Activated naive CD4-positive, alpha-beta T cell treated with anti-CD3 and anti-CD28 coated beads, Interleukin-2, amount 50 U/mL, for 24 hours (primary cell): ENCODE measurements around the gene WDR88.
"Not testable (repeated sequence)": the region's sequence is repeated elsewhere in the genome, so short reads cannot be mapped to it uniquely, and the experiment has no call there.

Source experiments
- H3K27ac Mint-ChIP-seq: one replicate; pipeline ENCODE4 v1.8.0; 2021; ENCODE audit warnings: mild to moderate bottlenecking, mixed read lengths
- H3K27me3 Mint-ChIP-seq: one replicate; pipeline ENCODE4 v1.8.0; 2021; ENCODE audit warnings: mixed read lengths
- H3K36me3 Mint-ChIP-seq: one replicate; pipeline ENCODE4 v1.8.0; 2021; ENCODE audit warnings: mixed read lengths
- H3K4me1 Mint-ChIP-seq: one replicate; pipeline ENCODE4 v1.8.0; 2021; ENCODE audit warnings: mixed read lengths
- H3K4me3 Mint-ChIP-seq: one replicate; pipeline ENCODE4 v1.8.0; 2021; ENCODE audit warnings: mild to moderate bottlenecking, mixed read lengths
- H3K9me3 Mint-ChIP-seq: one replicate; pipeline ENCODE4 v1.8.0; 2021; ENCODE audit warnings: mixed read lengths

The WDR88 gene

DNA sequence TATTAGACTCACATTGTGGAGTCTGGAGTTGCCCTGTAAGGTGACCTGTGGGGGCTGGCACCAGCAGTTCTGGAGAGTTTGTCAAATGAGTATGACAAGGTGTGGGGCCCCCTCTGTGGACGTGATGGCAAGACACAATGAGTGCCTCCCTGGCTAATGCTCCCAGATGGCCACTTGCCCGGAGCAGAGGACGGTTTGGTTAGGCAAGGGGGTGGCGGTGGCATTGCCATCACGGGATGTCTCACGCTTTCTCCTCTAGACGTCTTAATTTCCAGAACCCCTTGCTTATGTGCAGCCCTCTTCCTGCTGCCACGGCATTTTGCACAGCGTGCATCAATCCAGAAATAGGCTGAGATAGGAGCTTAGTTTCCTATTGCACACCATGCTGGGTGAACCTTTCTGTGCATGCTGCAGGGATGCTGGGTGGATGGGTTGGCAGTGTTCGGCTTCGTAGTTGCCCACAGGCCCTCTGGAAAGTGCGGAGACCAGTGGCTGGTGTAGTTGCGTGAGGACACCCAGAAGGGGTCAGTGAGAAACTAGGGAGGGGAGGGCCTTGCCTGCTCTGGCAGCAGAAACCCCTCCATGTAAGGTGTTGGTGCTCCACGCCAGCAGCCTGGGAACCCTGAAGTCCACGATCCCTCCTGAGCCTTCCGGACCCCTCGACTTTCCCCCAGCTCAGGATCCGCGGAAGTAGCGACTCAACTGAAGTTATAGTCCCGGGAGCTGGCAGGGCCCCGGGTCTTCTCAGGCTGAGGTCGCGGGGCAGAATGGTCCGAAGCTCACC, 44.2 kb downstream of the WDR88 start:
- H3K4me1 Mint-ChIP-seq, result peaks cover 48% of the 10 kb centered on the region
- no peaks in the 10 kb centered on the region for H3K27me3 Mint-ChIP-seq
- H3K4me3 Mint-ChIP-seq, result peak overlapping the region; percentile 96
- no peaks in the 10 kb centered on the region for H3K9me3 Mint-ChIP-seq
- H3K27ac Mint-ChIP-seq, result peak overlapping the region; percentile 100
- peaks cover 2% of the 10 kb centered on the region for H3K36me3 Mint-ChIP-seq

DNA sequence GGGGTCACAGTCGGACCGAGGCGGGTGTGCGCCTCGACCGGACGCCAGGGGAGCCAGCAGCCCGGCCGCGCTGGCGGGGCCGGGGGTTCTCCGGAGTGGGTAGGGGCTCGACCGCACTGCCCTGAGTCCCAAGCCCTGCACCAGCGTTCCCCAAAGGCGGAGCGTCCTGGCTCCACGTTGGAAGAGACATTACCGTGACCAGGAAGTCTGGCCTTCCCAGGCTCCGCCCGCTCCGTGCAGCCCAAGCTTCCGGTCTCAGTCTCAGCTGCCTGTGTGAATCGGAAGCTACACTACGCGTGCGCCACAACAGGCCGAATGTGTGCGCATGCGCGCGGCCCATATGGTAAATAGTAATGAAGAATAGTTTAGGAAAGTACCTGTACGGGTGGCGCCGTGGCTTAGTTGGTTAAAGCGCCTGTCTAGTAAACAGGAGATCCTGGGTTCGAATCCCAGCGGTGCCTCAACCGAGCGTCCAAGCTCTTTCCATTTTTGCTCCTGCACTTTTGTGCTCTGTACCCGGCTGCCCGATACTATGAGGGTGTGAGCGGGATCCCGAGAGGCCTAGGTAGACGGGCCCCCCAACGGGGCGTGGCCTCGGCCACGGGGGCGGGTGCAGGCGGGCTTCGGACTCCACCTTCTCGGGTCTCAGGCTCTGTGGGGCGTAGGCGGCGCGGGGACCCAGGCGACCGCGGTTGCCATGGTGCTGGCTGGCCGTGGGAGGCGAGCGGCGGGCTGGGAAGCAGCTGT, 44.9 kb downstream of the WDR88 start:
- H3K27me3 Mint-ChIP-seq, result no peaks in the 10 kb centered on the region
- H3K27ac Mint-ChIP-seq, result peak overlapping the region; percentile 100
- no peaks in the 10 kb centered on the region for H3K9me3 Mint-ChIP-seq
- H3K4me3 Mint-ChIP-seq, result peak overlapping the region; percentile 96
- peaks cover 45% of the 10 kb centered on the region for H3K4me1 Mint-ChIP-seq
- H3K36me3 Mint-ChIP-seq, result peaks cover 2% of the 10 kb centered on the region

DNA sequence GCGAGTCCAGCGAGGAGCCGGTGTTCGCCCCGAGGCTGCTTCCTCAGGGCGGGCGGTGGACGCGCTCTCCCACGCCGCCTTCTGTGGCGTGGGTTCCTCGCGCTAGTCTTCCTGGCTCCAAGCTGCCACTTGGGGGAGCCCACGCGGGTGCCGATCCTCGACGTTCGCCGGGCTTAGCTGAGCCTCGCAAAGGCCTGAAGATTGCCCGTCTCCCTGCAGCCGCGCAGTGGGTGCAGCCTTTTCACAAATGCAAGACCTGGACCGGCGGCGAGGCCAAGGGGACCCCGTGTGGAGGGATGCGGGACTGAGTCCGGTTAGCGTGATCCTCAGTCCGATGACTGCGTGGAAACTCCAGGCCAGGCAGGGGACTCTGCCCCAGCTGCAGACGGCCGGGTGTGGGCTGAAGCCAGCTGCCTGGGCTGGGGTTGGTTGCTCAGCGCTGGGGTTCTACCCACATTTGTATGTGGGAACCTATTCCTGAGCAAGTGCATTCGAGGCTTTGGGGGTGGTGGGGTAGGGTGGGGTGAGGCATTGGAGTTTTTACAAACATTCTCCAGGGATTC, 45.6 kb downstream of the WDR88 start:
- peaks cover 38% of the 10 kb centered on the region for H3K4me1 Mint-ChIP-seq
- H3K9me3 Mint-ChIP-seq, result no peaks in the 10 kb centered on the region
- no peaks in the 10 kb centered on the region for H3K27me3 Mint-ChIP-seq
- H3K27ac Mint-ChIP-seq, result peak overlapping the region; percentile 100
- H3K36me3 Mint-ChIP-seq, result peaks cover 2% of the 10 kb centered on the region
- peak overlapping the region; percentile 96 for H3K4me3 Mint-ChIP-seq

DNA sequence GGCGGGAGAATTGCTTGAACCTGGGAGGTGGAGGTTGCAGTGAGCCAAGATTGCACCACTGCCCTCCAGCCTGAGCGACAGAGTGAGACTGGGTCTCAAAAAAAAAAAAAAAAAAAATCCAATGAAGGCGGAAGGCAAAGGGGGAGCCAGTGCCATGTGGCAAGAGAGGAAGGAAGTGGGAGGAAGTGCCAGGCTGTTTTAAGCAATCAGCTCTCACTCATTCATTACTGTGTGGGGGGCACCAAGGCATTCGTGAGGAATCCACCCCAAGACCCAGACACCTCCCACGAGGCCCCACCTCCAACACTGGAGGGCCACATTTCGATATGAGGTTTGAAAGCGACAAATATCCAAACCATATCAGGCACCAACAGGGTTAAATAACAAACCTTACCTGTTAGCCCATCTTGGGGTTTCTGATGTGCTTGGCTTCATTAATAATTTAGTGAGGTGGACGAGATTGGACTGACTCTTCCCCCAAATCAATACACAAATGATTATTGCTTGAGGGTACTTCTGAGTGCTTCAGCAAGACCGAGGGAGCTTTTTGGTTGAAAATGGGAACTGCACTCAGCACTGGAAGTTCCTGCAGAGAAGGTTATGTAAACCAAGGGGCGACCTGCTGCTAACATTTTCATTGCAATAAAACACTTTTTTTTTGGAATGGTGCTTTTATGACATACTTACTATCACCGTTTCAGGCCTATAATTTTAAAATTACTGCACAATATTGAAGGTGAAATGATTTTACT, 54.7 kb downstream of the WDR88 start:
- Mint-ChIP-seq H3K4me3 (no peak overlapping the region), H3K36me3 (no peaks in the 10 kb centered on the region), H3K9me3 (no peaks in the 10 kb centered on the region), H3K27me3 (no peaks in the 10 kb centered on the region), H3K4me1 (peaks cover 8% of the 10 kb centered on the region), H3K27ac (no peak overlapping the region)

DNA sequence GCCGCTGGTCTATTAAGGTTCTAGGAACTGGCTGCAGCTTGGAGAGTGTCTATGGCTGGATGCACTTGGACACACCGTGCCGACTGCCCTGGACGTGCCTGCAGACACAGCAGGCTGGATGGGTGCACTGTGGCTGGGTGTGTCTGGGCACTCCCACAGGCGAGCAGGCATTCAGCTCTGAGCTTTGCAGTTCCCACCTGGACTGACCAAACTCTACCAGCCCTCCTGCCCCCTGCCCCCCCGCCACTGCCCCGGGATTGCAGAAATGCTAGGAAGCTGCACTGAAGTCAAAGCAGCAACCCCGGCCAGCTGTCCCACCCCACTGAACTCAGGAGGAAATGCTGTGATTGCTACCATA, 55.2 kb downstream of the WDR88 start:
- Mint-ChIP-seq H3K4me1 (peaks cover 8% of the 10 kb centered on the region), H3K27ac (no peak overlapping the region), H3K36me3 (no peaks in the 10 kb centered on the region), H3K4me3 (no peak overlapping the region), H3K9me3 (no peaks in the 10 kb centered on the region), H3K27me3 (peaks cover 2% of the 10 kb centered on the region)

DNA sequence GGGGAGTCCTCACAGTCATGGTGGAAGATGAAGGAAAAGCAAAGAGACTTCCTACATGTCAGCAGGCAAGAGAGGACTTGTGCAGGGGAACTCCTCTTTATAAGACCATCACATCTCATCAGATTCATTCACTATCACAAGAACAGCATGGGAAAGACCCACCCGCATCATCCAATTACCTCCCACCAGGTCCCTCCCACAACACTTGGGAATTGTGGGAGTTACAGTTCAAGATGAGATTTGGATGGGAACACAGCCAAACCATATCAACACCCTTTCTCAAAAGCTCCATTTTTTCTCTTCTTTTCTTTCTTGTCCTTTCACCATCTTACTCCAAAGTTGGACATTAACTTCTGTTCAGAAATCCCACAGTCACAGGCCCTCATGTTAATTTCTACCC, 57.5 kb downstream of the WDR88 start:
- Mint-ChIP-seq H3K27me3 (peaks cover 15% of the 10 kb centered on the region), H3K4me3 (no peak overlapping the region), H3K36me3 (no peaks in the 10 kb centered on the region), H3K9me3 (no peaks in the 10 kb centered on the region), H3K27ac (peak overlapping the region; percentile 46), H3K4me1 (peaks cover 8% of the 10 kb centered on the region)

DNA sequence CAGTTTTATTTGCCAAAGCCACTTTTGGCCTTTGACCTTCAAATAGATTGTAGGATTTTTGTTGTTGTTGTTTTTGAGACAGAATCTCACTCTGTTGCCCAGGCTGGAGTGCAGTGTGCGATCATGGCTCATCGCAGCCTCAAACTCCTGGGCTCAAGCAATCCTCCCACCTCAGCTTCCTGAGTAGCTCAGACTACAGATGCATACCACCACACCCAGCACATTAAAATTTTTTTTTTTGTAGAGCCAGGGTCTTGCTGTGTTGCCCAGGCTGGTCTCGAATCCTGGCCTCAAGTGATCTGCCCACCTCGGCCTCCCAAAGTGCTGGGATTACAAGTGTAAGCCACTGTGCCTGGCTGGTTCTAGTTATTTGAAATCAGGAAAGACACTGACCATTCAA, 59.2 kb downstream of the WDR88 start:
- not testable (repeated sequence) for H3K27ac Mint-ChIP-seq, H3K36me3 Mint-ChIP-seq, H3K9me3 Mint-ChIP-seq, H3K4me3 Mint-ChIP-seq, H3K4me1 Mint-ChIP-seq
- peaks cover 15% of the 10 kb centered on the region for H3K27me3 Mint-ChIP-seq

DNA sequence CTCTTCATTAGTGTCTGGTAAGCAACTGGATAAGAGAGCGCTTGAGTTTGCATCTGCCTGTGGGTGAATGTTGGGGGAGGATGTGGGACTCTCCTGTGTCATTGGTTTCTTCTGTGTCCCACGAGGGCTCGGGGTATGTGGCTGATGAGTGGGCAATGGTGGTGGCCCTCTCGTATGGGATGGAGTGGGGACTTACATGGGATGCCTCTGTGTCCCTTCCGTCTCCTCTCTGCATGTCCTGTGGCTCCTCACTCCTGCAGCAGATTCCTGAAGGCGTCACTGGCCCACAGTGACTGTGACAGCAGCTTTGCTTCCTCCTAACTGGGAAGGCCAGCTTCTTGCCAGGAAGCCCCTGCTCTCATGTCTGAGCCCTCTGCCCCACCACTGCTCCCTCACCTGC, 59.6 kb downstream of the WDR88 start:
- H3K27me3 Mint-ChIP-seq, result peaks cover 15% of the 10 kb centered on the region
- H3K36me3 Mint-ChIP-seq, result no peaks in the 10 kb centered on the region
- peaks cover 4% of the 10 kb centered on the region for H3K4me1 Mint-ChIP-seq
- no peaks in the 10 kb centered on the region for H3K9me3 Mint-ChIP-seq
- no peak overlapping the region for H3K4me3 Mint-ChIP-seq
- no peak overlapping the region for H3K27ac Mint-ChIP-seq

DNA sequence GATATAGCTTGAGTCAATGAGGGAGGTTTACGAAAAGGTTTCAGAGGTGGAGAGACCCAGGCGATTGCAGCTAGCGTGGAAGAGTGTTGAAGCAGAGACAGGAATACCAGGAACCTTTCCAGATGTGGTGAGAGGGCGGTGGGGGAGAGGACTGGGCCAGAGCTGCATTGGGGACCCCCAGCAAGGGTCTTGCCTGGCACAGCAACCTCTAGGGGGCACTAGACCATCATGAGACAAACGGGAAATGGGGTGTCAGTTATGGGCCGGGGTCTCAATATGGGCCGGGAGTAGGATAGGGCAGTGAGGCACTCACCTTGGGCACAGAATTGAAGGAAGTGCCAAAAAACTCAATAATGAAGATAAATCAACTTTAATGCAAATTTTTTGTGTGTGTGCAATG, 60.1 kb downstream of the WDR88 start:
- Mint-ChIP-seq H3K4me1 (peaks cover under 1% of the 10 kb centered on the region), H3K9me3 (no peaks in the 10 kb centered on the region), H3K27ac (no peak overlapping the region), H3K4me3 (no peak overlapping the region), H3K36me3 (no peaks in the 10 kb centered on the region), H3K27me3 (peaks cover 18% of the 10 kb centered on the region)

DNA sequence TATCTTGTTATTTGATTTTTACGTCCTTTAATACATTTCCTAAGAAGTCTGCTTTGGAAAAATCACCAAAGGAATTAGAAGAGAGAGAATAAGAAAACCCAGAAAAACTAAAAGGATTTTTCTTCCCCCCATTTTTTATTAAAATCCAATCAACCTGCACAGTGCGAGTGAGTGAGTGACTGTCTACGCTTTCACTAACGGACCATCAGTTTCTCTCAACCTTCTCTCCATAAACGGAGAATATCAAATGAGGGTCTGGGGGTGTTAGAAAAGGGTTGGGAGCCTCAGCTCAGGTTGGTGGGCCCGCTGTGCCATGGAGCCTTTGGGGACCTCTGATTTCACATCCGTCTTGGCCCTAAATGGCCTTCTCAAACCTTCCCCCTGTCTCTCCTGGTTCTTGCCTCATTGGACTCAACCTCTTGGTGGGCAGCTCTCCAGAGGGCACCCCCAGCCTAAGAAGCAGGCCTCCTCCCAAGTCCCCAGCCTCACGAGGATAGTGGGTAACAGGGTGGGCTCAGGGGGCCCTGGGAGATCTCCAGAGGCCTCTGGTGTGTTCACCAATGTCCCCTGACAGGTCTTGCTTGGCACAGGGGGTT, 61.5 kb downstream of the WDR88 start:
- Mint-ChIP-seq H3K36me3 (no peaks in the 10 kb centered on the region), H3K27me3 (peaks cover 19% of the 10 kb centered on the region), H3K4me3 (peak overlapping the region; percentile 73), H3K9me3 (no peaks in the 10 kb centered on the region), H3K4me1 (no peaks in the 10 kb centered on the region), H3K27ac (peak overlapping the region; percentile 46)

DNA sequence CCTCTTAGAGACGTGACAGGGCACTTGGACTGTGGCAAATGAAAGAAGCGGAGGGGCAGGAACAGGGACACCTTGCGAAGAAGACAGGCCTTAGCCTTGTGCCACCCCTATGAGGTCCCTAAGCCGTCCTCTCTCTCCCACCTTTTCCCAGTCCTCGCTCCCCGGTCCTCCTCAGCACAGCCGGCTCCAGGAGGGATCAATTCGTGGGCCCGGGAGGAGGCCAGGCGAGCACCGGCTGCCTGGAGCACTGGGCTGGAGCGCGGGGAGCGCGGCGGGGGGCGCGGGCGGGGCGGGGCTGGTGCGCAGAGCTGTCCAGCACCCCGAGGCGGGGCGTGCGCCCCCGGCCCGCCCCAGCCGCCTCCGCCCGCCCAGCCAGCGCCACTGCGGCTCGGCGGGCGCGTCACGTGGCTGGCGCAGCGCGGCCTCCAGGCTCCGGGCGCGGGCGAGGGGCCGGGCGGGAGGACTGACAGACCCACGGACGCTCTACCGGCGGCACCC, 62.0 kb downstream of the WDR88 start, which contains the start of gene LRP3:
TSS of gene LRP3 (plus strand) at position 466 of the 498 bp plus-strand sequence. CDS start 456 bp downstream, outside the sequence.
- Mint-ChIP-seq H3K27ac (peak within 1 kb of the TSS; percentile 46), H3K4me1 (no peaks in the 10 kb centered on the region), H3K36me3 (no peaks in the 10 kb centered on the region), H3K4me3 (peak within 1 kb of the TSS; percentile 73), H3K27me3 (peaks cover 19% of the 10 kb centered on the region), H3K9me3 (no peaks in the 10 kb centered on the region)

DNA sequence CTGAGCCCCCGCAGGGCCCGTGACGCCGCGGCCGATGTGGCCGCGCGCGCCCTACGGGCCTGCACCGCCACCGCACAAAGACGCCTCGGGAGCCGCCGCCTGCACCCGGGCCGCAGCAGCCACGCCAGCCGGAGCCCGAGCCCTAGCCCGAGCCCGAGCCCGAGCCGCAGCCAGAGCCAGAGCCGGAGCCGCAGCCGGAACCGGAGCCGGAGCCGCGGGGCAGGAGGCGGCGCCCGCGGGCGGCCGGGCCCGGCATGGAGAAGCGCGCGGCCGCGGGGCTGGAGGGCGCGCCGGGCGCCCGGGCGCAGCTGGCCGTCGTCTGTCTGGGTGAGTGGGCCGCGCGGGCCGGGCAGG, 62.6 kb downstream of the WDR88 start:
- Mint-ChIP-seq H3K27ac (no peak overlapping the region), H3K4me1 (no peaks in the 10 kb centered on the region), H3K4me3 (no peak overlapping the region), H3K36me3 (no peaks in the 10 kb centered on the region), H3K27me3 (peaks cover 19% of the 10 kb centered on the region), H3K9me3 (no peaks in the 10 kb centered on the region)

DNA sequence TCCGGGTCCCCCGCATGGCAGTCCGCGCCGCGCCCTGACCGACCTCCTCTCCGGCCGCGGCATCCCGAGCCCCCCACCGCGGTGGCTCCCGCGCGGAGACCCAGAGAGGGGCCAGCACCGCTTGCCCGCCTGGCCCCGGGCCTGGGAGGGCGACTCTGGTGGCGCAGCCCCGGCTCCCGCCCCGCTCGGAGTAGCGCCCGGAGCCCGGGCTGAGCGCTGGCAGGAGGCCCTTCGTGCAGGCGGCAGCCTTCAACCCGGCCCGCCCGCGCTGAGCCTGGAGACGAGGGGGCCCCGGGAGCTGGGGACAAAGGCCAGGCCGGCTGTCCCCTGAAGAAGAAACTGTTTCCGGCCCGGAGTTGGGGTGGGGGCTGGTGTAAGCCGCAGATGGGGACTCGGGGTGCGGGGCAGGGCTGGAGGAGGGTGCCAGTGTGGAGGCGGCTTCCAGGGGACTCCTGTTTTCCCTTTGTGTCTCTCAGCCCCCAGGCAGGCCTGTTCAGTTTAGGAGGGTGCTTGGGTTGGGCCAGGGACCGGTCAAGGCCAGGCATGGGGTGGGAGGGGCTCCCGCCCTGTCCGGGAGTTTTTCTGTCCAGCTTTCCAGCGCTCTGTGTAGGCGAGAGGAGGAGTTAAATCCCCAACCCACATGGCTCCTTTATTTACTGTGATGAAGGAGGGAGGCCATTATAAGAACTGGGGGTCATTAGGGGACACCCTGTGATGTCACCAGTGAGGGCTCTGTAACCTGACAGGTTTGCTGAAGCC, 63.2 kb downstream of the WDR88 start:
- Mint-ChIP-seq H3K27ac (no peak overlapping the region), H3K4me3 (peak overlapping the region; percentile 33), H3K4me1 (no peaks in the 10 kb centered on the region), H3K9me3 (no peaks in the 10 kb centered on the region), H3K27me3 (peaks cover 19% of the 10 kb centered on the region), H3K36me3 (no peaks in the 10 kb centered on the region)

DNA sequence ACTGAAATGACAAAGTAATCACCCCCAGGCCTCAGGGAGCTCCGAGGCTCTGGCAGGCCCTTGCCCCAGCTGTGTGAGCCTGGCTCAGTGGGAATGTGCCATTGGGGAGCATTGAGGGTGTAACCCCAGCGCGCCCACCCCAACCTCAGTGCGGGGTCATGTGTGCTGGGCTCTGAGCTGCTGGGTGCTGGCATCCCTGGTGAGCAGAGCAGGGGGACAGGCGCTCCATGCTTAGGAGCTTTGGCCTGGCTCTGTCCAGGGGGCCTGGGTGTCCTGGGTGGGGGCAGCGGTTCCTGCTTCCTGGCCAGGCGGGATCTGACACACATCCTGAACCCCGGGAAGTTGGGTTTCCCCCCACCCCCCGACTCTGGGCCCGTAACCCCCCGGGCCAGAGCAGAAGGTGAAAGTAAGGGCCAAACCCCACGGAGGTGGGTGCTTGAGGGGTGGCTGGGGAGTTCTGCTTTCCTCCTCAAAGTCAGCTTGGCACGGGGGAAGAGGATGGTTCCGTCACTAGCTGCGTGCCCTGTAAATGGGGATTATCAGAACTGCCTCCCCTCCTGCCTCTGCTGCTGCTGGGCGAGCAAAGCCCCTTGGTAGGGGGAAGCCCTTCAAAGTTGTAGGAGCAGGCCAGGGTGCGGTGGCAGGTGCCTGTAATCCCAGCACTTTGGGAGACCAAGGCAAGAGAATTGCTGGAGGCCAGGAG, 63.9 kb downstream of the WDR88 start:
- Mint-ChIP-seq H3K4me3 (no peak overlapping the region), H3K27ac (no peak overlapping the region), H3K4me1 (no peaks in the 10 kb centered on the region), H3K9me3 (no peaks in the 10 kb centered on the region), H3K27me3 (peaks cover 19% of the 10 kb centered on the region), H3K36me3 (no peaks in the 10 kb centered on the region)
